Activated CD8-positive, alpha-beta T cell treated with anti-CD3 and anti-CD28 coated beads, Interleukin-2, amount 10 ng/mL, durations not matched to agents 7 days and 5 days (primary cell): ENCODE data around the gene CCNB2. TPM values are rescaled to one million over a fixed set of nuclear protein-coding genes. Genes with fewer than 3 reads are reported as not detected.
"Not testable (repeated sequence)": the region's sequence is repeated elsewhere in the genome, so short reads cannot be mapped to it uniquely, and the experiment has no call there.

Experiments used
- ATAC-seq: fragments of 150-1000 bp; cut with Tn5 transposase; one replicate; pipeline ENCODE4 v1.10.0; 2021; ENCODE audit warnings: moderate library complexity
- CTCF ChIA-PET: fragments of 350-600 bp; sonication (Branson Sonifier 250); formaldehyde crosslinking; loops from one replicate; lab custom pipeline; 2021; ENCODE audit warnings: antibody characterized with exemption; lab: Charles Lee
- POLR2A ChIA-PET: fragments of 350-600 bp; sonication (Branson Sonifier 250); formaldehyde crosslinking; loops from one replicate; lab custom pipeline; 2021; ENCODE audit warnings: antibody characterized with exemption; lab: Charles Lee
- DNase-seq: peaks from one replicate; pipeline ENCODE4 v3.0.0-alpha.2; 2020
- H3K27ac Mint-ChIP-seq: one replicate; pipeline ENCODE4 v1.8.0; 2021; ENCODE audit warnings: mild to moderate bottlenecking, mixed read lengths
- H3K27me3 Mint-ChIP-seq: one replicate; pipeline ENCODE4 v1.8.0; 2021; ENCODE audit warnings: low read depth, mixed read lengths
- H3K36me3 Mint-ChIP-seq: one replicate; pipeline ENCODE4 v1.8.0; 2021; ENCODE audit warnings: low read depth, mixed read lengths
- H3K4me1 Mint-ChIP-seq: one replicate; pipeline ENCODE4 v1.8.0; 2021; ENCODE audit warnings: low read depth, mixed read lengths
- H3K4me3 Mint-ChIP-seq: one replicate; pipeline ENCODE4 v1.8.0; 2021; ENCODE audit warnings: mild to moderate bottlenecking, mixed read lengths
- H3K9me3 Mint-ChIP-seq: one replicate; pipeline ENCODE4 v1.8.0; 2022; ENCODE audit warnings: mixed read lengths; ENCODE audit not compliant: insufficient read depth
- total RNA-seq, 2 experiments: library from RNA; stranded (reverse); gene quantifications; one replicate each; pipeline ENCODE4 v1.2.3, GENCODE V29; 2021

Gene CCNB2
- total RNA-seq, 2 experiments from 2014 or later = 107 to 112 TPM

DNA sequence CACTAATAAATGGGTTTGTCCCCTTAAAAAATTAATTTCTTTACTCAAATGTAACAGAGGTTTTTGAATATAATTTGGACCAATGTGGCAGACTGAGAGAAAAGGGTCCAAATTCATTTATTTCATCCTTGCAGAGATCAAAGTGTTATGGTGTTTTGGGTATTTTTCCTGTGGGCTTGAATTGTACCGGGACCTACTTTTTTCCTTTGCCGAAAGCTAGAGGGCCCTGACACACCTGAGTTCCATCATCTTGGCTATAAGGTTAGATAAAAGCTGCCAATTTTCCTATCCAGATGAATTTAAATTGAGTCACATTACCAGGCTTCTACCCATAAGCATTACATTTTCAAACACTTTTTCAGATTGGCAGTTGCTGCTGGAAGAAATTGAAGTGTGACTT is 908 bp downstream of the CCNB2 start:
- ChIA-PET POLR2A (interaction anchor here (1.0 to 2.4 kb wide), 2 partner anchors 43 to 118 kb away, joined by 3 to 12 read pairs; partner anchors contain the start of gene RNF111), CTCF (interaction anchor here (0.7 to 1.7 kb wide), 5 partner anchors 32 to 423 kb away, joined by 3 to 6 read pairs (median 5); no protein-coding TSS in a partner anchor)
- peaks cover 45% of the 10 kb centered on the region for H3K36me3 Mint-ChIP-seq

DNA sequence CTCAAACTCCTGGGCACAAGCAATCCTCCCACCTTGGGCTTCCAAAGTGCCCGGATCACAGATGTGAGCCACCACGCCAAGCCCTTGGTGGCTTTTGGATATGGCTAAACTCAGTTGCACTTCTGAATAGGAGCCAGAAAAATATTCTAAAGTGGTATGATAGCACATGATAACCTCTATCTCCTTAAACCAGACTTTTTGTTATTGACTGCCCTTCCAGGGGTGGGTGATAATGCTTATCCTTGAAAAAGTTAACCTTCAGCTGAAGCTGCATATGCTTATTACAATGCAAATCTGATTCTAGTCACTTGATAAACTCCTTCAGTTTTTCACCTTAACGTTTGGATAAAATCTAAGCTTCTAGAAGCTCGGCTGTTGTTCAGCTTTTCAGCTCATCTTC is 6.3 kb downstream of the CCNB2 start:
- no peak overlapping the region for H3K27ac Mint-ChIP-seq
- no peaks in the 10 kb centered on the region for H3K27me3 Mint-ChIP-seq
- no peak for ATAC-seq
- DNase-seq = no peak
- CTCF ChIA-PET = no interaction called here
- H3K9me3 Mint-ChIP-seq = no peaks in the 10 kb centered on the region
- peaks cover 80% of the 10 kb centered on the region for H3K36me3 Mint-ChIP-seq
- POLR2A ChIA-PET = no interaction called here
- peaks cover 36% of the 10 kb centered on the region for H3K4me1 Mint-ChIP-seq
- no peak overlapping the region for H3K4me3 Mint-ChIP-seq

More for the DNA sequence above, 908 bp downstream of the CCNB2 start:
- Mint-ChIP-seq H3K27ac (peak overlapping the region; percentile 98), H3K9me3 (no peaks in the 10 kb centered on the region), H3K4me1 (peaks cover 46% of the 10 kb centered on the region), H3K4me3 (peak overlapping the region; percentile 98), H3K27me3 (no peaks in the 10 kb centered on the region)
- ATAC-seq (no peak), DNase-seq (no peak)

DNA sequence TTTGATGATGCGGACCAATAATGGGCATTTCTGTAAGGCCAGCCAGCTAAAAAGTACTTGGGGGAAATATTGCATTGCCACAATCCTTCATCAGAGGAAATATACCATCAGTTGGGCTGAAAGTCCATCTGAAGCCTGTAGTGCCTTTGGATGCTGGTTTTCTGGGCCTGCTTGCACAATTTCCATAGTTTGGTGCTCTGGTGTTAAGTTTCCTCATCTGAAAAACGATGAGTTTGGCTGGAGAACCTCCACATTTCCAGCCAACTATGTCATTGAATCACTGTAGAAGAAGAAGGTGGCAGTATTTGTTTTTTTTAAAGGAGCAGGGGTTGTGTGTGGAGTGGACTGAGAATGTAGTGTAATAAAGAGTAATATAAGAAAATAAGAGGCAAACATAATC is 10.1 kb downstream of the CCNB2 start:
- Mint-ChIP-seq H3K27me3 (no peaks in the 10 kb centered on the region), H3K4me1 (peaks cover 11% of the 10 kb centered on the region), H3K36me3 (peaks cover 82% of the 10 kb centered on the region), H3K4me3 (no peak overlapping the region), H3K27ac (no peak overlapping the region), H3K9me3 (no peaks in the 10 kb centered on the region)
- POLR2A ChIA-PET = no interaction called here
- CTCF ChIA-PET = no interaction called here
- DNase-seq = no peak
- no peak for ATAC-seq

DNA sequence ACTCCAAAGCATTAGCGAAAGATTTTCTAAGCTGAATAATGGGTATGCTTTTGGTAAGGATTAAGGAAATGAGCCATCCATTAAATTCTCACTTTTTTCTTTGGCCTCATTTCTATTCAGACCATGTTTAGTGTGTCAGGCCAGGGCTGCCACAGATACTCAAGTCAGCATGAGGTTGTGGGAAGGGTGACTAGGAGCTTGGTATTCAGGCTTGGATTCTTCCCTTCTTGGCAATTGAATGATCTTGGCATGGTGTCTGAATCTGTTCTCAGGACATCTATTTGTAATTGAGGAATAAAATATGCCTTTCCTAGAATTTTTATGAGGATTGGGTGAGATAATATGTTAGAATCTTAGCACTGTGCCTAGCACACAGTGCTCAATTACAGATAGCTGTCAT is 11.2 kb downstream of the CCNB2 start:
- Mint-ChIP-seq H3K4me1 (peaks cover under 1% of the 10 kb centered on the region), H3K9me3 (no peaks in the 10 kb centered on the region), H3K4me3 (no peak overlapping the region), H3K27me3 (no peaks in the 10 kb centered on the region), H3K27ac (no peak overlapping the region), H3K36me3 (peaks cover 81% of the 10 kb centered on the region)
- DNase-seq (no peak), ATAC-seq (no peak)
- ChIA-PET CTCF (interaction anchor here (1.4 kb wide), 1 partner anchor 58 kb away, joined by 4 read pairs; no protein-coding TSS in a partner anchor), POLR2A (interaction anchor here (0.5 to 0.7 kb wide), 3 partner anchors 11 to 180 kb away, joined by 3 to 4 read pairs (median 3); partner anchors contain the start of gene CCNB2)

DNA sequence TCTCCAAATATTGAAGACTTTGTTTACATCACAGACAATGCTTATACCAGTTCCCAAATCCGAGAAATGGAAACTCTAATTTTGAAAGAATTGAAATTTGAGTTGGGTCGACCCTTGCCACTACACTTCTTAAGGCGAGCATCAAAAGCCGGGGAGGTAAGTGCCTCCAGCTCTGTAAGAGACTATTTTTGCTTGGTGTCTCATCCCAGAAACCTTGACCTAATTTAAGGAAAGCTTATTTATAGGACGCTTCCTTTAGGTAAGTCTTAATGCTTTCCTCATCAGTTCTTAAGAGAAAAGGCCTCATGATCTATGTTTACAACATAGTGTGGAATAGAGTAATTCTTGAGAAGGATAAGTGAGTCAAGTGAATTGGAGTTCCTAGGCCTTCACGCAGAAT is 11.8 kb downstream of the CCNB2 start:
- ChIA-PET CTCF (interaction anchor here (0.9 to 1.4 kb wide), 2 partner anchors 59 to 128 kb away, joined by 3 to 4 read pairs; no protein-coding TSS in a partner anchor), POLR2A (interaction anchor here (0.6 to 0.7 kb wide), 2 partner anchors 12 to 141 kb away, joined by 3 read pairs; partner anchors contain the start of gene CCNB2)
- H3K4me1 Mint-ChIP-seq = no peaks in the 10 kb centered on the region
- no peaks in the 10 kb centered on the region for H3K9me3 Mint-ChIP-seq
- ATAC-seq = no peak
- no peak overlapping the region for H3K27ac Mint-ChIP-seq
- no peak overlapping the region for H3K4me3 Mint-ChIP-seq
- no peaks in the 10 kb centered on the region for H3K27me3 Mint-ChIP-seq
- H3K36me3 Mint-ChIP-seq = peaks cover 78% of the 10 kb centered on the region
- DNase-seq = no peak

DNA sequence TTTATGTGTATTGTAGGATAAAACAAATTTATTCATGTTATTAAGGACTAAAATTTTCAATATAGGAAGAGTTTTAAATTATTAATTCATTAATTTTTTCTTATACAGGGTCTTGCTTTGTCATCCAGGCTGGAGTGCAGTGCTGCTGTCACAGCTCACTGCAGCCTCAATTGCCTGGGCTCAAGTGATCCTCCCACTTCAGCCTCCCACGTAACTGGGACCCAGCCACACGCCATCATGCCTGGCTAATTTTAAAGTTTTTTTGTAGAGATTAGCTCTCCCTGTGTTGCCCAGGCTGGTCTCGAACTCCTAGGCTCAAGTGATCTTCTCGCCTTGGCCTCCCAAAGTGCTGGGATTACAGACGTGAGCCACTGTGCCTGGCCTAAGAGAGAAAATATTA is 14.7 kb downstream of the CCNB2 start:
- peaks cover 80% of the 10 kb centered on the region for H3K36me3 Mint-ChIP-seq
- ChIA-PET POLR2A (no interaction called here), CTCF (no interaction called here)
- no peaks in the 10 kb centered on the region for H3K4me1 Mint-ChIP-seq
- ATAC-seq = no peak
- no peaks in the 10 kb centered on the region for H3K9me3 Mint-ChIP-seq
- DNase-seq = no peak
- H3K4me3 Mint-ChIP-seq = no peak overlapping the region
- H3K27ac Mint-ChIP-seq = no peak overlapping the region
- H3K27me3 Mint-ChIP-seq = no peaks in the 10 kb centered on the region

DNA sequence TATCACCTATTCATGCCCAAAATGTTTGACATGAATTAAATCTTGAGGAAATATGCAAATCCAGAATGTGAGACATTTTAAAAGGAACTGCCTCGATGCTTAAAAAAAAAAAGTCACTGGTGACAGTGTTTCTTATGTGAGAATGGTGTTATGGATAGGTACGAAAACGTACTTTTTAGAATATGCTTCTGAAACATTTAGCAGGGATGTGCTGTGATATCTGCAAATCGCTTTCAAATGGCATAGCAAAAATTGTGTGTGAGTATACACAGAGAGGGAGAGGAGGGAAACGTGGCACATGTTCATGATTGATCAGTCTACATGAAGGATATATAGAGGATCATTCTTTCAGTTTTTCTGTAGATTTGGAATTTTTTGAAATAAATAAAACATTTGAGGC is 16.0 kb downstream of the CCNB2 start:
- Mint-ChIP-seq H3K4me3 (no peak overlapping the region), H3K27me3 (no peaks in the 10 kb centered on the region), H3K4me1 (no peaks in the 10 kb centered on the region), H3K9me3 (no peaks in the 10 kb centered on the region), H3K36me3 (peaks cover 82% of the 10 kb centered on the region), H3K27ac (no peak overlapping the region)
- POLR2A ChIA-PET = no interaction called here
- ATAC-seq (no peak), DNase-seq (no peak)
- CTCF ChIA-PET = no interaction called here

DNA sequence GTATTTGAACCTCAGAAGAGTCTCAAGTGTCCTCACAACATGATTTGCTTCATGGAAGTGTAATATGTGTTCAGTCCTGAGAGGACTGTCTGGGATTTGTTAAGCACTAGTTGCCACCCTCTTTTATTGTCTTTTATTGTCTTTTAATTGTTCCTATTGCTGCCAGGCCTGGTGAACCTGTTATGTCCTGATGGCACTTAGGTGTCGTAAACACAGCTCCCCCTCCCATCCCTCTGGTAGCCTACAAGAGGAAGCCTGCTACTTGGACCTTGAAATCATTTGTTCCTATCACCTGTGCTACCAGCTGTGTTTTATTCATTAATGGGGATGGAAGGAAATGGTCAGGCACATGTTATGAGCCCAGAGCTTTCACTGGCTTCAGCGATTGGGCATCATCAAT is 19.3 kb downstream of the CCNB2 start:
- Mint-ChIP-seq H3K27ac (no peak overlapping the region), H3K36me3 (peaks cover 86% of the 10 kb centered on the region), H3K4me3 (no peak overlapping the region), H3K9me3 (peaks cover 8% of the 10 kb centered on the region), H3K4me1 (peaks cover 4% of the 10 kb centered on the region), H3K27me3 (no peaks in the 10 kb centered on the region)
- ChIA-PET POLR2A (interaction anchor here (0.6 kb wide), 1 partner anchor 412 kb away, joined by 3 read pairs; no protein-coding TSS in a partner anchor), CTCF (interaction anchor here (1.5 kb wide), 1 partner anchor 405 kb away, joined by 8 read pairs; no protein-coding TSS in a partner anchor)
- DNase-seq (no peak), ATAC-seq (no peak)

DNA sequence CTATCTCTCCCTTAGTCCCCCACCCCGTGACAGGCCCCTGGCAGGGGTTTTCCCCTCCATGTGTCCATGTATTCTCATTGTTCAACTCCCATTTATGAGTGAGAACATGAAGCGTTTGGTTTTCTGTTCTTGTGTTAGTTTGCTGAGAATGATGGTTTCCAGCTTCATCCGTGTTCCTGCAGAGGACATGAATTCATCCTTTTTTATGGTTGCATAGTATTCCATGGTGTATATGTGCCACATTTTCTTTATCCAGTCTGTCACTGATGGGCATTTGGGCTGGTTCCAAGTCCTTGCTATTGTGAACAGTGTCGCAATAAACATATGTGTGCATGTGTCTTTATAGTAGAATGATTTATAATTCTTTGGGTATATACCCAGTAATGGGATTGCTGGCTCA is 20.7 kb downstream of the CCNB2 start:
- POLR2A ChIA-PET, H3K4me1 Mint-ChIP-seq, DNase-seq, CTCF ChIA-PET, H3K4me3 Mint-ChIP-seq, ATAC-seq, H3K27me3 Mint-ChIP-seq, H3K27ac Mint-ChIP-seq: not testable (repeated sequence)
- Mint-ChIP-seq H3K9me3 (peaks cover 19% of the 10 kb centered on the region), H3K36me3 (peaks cover 90% of the 10 kb centered on the region)

DNA sequence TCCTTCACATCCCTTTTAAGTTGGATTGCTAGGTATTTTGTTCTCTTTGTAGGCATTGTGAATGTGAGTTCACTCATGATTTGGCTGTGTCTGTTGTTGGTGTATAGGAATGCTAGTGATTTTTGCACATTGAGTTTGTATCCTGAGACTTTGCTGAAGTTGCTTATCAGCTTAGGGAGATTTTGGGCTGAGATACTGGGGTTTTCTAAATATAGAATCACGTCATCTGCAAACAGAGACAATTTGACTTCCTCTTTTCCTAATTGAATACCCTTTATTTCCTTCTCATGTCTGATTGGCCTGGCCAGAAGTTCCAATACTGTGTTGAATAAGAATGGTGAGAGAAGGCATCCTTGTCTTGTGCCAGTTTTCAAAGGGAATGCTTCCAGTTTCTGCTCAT is 22.3 kb downstream of the CCNB2 start:
- H3K4me1 Mint-ChIP-seq, DNase-seq, H3K4me3 Mint-ChIP-seq, ATAC-seq, CTCF ChIA-PET, H3K27ac Mint-ChIP-seq, POLR2A ChIA-PET, H3K27me3 Mint-ChIP-seq: not testable (repeated sequence)
- H3K9me3 Mint-ChIP-seq = peaks cover 19% of the 10 kb centered on the region
- peaks cover 97% of the 10 kb centered on the region for H3K36me3 Mint-ChIP-seq

DNA sequence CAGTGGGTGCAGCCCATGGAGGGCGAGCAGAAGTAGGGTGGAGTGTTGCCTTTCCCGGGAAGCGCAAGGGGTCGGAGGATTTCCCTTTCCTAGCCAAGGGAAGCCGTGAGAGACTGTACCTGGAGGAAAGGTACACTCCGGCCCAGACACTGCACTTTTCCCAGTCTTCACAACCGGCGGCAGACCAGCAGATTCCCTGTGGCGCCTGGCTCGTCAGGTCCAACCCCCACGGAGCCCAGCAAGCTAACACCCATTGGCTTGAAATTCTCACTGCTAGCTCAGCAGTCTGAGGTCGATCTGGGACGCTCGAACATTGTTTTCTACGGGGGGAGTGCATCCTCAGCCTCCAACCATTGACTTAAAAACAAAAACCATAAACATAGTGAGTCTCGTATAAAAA is 26.5 kb downstream of the CCNB2 start:
- peaks cover 4% of the 10 kb centered on the region for H3K4me1 Mint-ChIP-seq
- H3K27ac Mint-ChIP-seq = no peak overlapping the region
- H3K36me3 Mint-ChIP-seq = peaks cover 92% of the 10 kb centered on the region
- H3K9me3 Mint-ChIP-seq = peaks cover 19% of the 10 kb centered on the region
- H3K27me3 Mint-ChIP-seq = no peaks in the 10 kb centered on the region
- no peak overlapping the region for H3K4me3 Mint-ChIP-seq
- ChIA-PET CTCF (no interaction called here), POLR2A (no interaction called here)
- no peak for DNase-seq
- ATAC-seq = no peak

DNA sequence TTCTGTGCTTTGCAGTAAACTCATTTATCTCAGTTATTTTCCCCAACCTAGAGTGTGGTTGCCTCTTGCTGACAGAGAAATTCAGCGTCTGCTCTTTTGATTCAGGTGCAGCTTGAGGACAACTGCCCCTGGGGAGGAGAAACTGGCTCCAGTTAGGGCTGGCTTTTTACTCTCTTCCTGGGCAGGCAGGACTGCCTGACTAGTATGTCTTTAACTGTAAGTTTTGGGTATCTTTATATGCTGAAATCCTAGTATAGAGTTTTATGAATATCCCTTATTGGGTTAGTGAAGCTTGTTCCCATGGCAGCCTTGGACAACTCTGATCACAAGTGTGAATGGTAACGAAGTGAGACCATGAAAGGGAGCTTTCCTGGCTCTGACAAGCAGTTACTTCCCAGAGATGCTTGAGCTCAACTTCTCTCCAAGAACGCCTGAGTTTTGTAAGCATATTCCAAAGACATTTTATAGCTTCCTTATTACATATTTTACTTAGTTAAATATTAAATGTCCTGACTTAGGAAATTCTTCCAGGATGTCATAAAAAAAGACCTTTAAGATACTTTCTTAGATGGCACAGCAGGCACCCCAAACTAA is 27.1 kb downstream of the CCNB2 start:
- Mint-ChIP-seq H3K27me3 (no peaks in the 10 kb centered on the region), H3K27ac (no peak overlapping the region), H3K4me3 (no peak overlapping the region), H3K4me1 (peaks cover 5% of the 10 kb centered on the region), H3K36me3 (peaks cover 87% of the 10 kb centered on the region), H3K9me3 (peaks cover 19% of the 10 kb centered on the region)
- ChIA-PET POLR2A (interaction anchor here (0.6 kb wide), 2 partner anchors 30 to 240 kb away, joined by 4 read pairs; no protein-coding TSS in a partner anchor), CTCF (interaction anchor here (1.3 kb wide), 1 partner anchor 397 kb away, joined by 5 read pairs; no protein-coding TSS in a partner anchor)
- ATAC-seq = no peak
- DNase-seq = no peak
